OCI-LY1 (cell line): ENCODE results near the gene CYP2F1.

Experiments
- EZH2 ChIP-seq: fragments of 200-600 bp; sonication (generic), shearing (Covaris generic); IDR thresholded peaks from 2 replicates; pipeline ENCODE4 v1.8.0; 2017; ENCODE audit warnings: borderline replicate concordance, mixed run types, mild to moderate bottlenecking, antibody characterized with exemption, low read length, moderate library complexity, mixed read lengths
- TF ChIP-seq, protein P1 (sequence below): fragments of 200-600 bp; sonication (generic), shearing (Covaris generic); IDR thresholded peaks from 2 replicates; pipeline ENCODE4 v1.5.1; 2017; ENCODE audit warnings: mild to moderate bottlenecking, antibody characterized with exemption, low read length, moderate library complexity, mixed read lengths

DNA sequence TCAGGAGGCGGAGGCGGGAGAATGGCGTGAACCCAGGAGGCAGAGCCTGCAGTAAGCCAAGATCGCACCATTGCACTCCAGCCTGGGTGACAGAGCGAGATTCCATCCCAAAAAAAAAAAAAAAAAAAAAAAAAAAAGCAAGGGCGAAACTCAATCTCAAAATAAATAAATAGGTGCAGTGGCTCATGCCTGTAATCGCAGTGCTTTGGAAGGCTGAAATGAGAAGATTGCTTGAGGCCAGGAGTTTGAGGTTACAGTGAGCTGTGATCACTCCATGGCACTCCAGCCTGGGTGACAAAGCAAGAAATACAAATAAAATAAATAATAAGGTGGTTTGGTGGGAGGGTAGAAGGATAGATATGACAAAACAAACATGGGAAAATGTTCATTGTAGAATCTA lies 39.8 kb downstream of the CYP2F1 start:
- TF ChIP-seq, protein P1, sequence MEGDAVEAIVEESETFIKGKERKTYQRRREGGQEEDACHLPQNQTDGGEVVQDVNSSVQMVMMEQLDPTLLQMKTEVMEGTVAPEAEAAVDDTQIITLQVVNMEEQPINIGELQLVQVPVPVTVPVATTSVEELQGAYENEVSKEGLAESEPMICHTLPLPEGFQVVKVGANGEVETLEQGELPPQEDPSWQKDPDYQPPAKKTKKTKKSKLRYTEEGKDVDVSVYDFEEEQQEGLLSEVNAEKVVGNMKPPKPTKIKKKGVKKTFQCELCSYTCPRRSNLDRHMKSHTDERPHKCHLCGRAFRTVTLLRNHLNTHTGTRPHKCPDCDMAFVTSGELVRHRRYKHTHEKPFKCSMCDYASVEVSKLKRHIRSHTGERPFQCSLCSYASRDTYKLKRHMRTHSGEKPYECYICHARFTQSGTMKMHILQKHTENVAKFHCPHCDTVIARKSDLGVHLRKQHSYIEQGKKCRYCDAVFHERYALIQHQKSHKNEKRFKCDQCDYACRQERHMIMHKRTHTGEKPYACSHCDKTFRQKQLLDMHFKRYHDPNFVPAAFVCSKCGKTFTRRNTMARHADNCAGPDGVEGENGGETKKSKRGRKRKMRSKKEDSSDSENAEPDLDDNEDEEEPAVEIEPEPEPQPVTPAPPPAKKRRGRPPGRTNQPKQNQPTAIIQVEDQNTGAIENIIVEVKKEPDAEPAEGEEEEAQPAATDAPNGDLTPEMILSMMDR: no peak
- TF ChIP-seq EZH2: no peak
